Measurements from ENCODE around the gene SON. TPM values are rescaled to one million over a fixed set of nuclear protein-coding genes. Genes with fewer than 3 reads are reported as not detected.
"Not testable (repeated sequence)": the region's sequence is repeated elsewhere in the genome, so short reads cannot be mapped to it uniquely, and the experiment has no call there.

The SON gene
- polyA plus RNA-seq (2012; ENCODE audit: missing spikeins): 144 TPM

DNA sequence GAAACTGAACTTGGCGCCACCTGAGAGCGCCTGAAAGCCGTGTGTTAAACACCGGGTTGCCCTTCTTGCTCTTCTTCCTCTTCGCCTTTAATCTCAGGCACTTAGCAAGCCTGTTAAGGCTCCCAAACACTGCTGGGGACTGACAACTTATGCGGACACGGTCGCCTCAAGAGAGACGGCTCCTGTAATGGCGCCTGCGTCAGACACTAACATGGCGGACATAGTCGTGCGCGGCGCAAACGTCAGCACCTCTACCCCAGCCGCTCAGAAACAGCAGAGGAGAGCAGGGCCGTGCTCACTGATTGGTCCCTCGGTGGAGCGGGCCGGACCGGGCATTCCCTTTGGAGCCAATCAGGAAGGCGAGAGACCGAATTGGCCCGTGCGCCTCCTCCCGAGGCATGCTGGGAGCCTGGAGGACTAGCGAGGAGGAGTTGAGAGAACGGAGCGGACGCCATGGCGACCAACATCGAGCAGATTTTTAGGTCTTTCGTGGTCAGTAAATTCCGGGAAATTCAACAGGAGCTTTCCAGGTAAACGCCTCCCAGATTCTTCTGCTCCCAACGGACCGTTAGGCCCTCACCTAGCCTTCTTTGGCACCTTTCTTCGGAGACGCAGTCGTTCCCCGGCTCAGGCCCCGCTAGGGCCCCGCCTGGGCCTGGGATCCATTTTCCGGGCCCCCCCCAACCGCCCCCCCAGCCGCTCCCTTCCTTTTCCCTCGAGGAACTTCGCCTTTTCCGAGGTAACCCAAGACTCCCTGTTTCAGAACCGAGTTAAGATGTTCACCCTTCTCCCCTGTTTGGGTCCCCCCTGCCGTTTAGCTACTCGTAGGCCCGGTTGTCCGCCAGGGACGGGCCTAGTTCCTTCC lies at the start of gene SON:
SON (plus strand) TSS at position 399 of the 865 bp plus-strand sequence; CDS start at position 454, 55 bp downstream.
- FAIRE-seq (no peak), DNase-seq (ENCODE audit: insufficient read length) (peak; percentile 85)

GRCh38 chr21:33493756-33494155 lies 49.1 kb upstream of the SON start:
- FAIRE-seq (no peak), DNase-seq (ENCODE audit: insufficient read length) (no peak)
- TF ChIP-seq POLR2AphosphoS5 (IDR thresholded peaks at IDR 0.05; ENCODE audit: low read depth, low read length): no peak
- no peak for TF ChIP-seq POLR2A (IDR thresholded peaks at IDR 0.05; ENCODE audit: low read depth, low read length)
- TF ChIP-seq TAF1 (IDR thresholded peaks at IDR 0.05; ENCODE audit: borderline replicate concordance, low read depth, low read length): no peak

More for the DNA sequence above, at the start of gene SON:
- TF ChIP-seq POLR2A (IDR thresholded peaks at IDR 0.05; ENCODE audit: low read depth, low read length): peak; percentile 91
- peak; percentile 69 for TF ChIP-seq TAF1 (IDR thresholded peaks at IDR 0.05; ENCODE audit: borderline replicate concordance, low read depth, low read length)
- TF ChIP-seq POLR2AphosphoS5 (IDR thresholded peaks at IDR 0.05; ENCODE audit: low read depth, low read length): peak; percentile 95

GRCh38 chr21:33495743-33496142 lies 47.1 kb upstream of the SON start:
- TF ChIP-seq TAF1 (IDR thresholded peaks at IDR 0.05; ENCODE audit: borderline replicate concordance, low read depth, low read length) (no peak), POLR2A (IDR thresholded peaks at IDR 0.05; ENCODE audit: low read depth, low read length) (no peak), POLR2AphosphoS5 (IDR thresholded peaks at IDR 0.05; ENCODE audit: low read depth, low read length) (no peak)
- DNase-seq (ENCODE audit: insufficient read length) (no peak), FAIRE-seq (no peak)

DNA sequence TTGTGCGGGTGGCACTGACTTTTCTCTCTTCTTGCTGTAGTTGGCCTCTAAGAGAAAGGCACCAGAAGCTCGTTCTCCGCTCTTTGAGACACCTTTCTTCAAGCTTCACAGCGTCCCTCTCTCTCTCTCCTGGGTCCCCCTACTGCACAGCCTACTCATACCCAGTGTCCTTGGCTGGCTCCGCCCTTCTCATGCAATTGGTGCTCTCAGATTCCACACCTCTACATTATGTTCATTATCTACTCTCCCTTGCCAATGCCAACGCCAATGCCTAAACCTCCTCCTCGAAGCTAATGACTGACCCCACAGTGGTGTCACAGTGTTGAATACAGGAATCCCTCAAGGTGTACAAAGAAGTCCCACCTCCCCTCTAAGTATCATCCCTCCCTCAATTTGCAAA lies 46.5 kb upstream of the SON start:
- DNase-seq (ENCODE audit: insufficient read length) (no peak), FAIRE-seq (no peak)
- TF ChIP-seq TAF1 (IDR thresholded peaks at IDR 0.05; ENCODE audit: borderline replicate concordance, low read depth, low read length) (no peak), POLR2A (IDR thresholded peaks at IDR 0.05; ENCODE audit: low read depth, low read length) (no peak), POLR2AphosphoS5 (IDR thresholded peaks at IDR 0.05; ENCODE audit: low read depth, low read length) (no peak)

- TF ChIP-seq TAF1 (IDR thresholded peaks at IDR 0.05; ENCODE audit: borderline replicate concordance, low read depth, low read length) (no peak), POLR2AphosphoS5 (IDR thresholded peaks at IDR 0.05; ENCODE audit: low read depth, low read length) (no peak), POLR2A (IDR thresholded peaks at IDR 0.05; ENCODE audit: low read depth, low read length) (no peak)
- FAIRE-seq: no peak
- no peak for DNase-seq (ENCODE audit: insufficient read length)
These were observed 37.0 kb upstream of the SON start for GRCh38 chr21:33505833-33506232.

DNA sequence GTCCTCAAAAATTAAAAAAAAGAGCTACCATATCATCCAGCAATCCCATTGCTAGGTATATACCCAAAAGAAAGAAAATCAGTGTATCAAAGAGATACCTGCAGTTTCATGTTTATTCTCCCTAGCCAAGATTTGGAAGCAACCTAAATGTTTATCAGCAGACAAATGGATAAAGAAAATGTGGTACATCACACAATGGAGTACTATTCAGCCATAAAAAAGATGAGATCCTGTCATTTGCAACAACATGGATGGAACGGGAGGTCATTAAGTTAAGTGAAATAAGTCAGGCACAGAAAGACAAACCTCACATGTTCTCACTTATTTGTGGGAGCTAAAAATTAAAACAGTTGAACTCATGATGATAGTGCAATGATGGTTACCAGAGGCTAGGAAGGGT lies 35.8 kb upstream of the SON start:
- DNase-seq (ENCODE audit: insufficient read length): not testable (repeated sequence)
- peak; percentile 56 for FAIRE-seq

DNA sequence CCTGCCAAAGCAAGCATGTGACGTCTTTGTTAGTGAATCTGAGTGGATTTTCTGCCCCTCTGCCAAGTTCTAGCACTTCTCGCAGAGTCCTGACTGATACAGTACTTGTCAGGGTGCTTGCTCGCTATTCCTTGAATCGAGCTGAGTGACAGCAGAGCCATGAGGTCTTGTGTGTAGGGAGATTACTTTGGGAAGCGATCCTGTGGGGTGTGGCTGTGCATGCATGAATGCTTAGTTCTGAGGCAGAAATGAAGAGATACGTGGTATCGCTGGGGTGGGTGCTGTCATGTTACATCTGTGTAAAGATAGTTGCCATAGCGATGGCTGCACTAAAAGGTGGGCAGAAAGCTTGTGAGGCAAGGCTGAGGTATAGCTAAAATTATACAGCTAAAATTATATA lies 32.0 kb upstream of the SON start:
- FAIRE-seq (no peak), DNase-seq (ENCODE audit: insufficient read length) (no peak)
- TF ChIP-seq POLR2AphosphoS5 (IDR thresholded peaks at IDR 0.05; ENCODE audit: low read depth, low read length) (no peak), POLR2A (IDR thresholded peaks at IDR 0.05; ENCODE audit: low read depth, low read length) (no peak), TAF1 (IDR thresholded peaks at IDR 0.05; ENCODE audit: borderline replicate concordance, low read depth, low read length) (no peak)

DNA sequence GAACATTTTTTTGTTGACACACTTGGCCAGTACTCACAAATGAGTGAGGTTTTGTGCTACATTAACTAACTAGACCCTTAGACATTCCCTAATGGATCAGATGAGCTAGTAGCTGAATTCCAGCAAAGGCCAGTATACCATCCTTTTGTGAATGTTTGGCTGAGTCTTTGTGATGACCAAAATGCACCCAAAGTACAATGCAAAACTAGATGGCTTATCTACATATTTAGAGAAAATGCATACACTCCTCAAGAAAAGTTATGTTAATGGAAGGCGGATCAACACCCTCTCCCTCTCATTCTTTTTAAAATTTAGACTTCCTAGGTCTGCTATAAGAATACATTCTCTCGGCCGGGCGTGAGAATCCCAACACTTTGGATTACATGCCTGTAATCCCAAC lies 31.2 kb upstream of the SON start:
- TF ChIP-seq POLR2AphosphoS5 (IDR thresholded peaks at IDR 0.05; ENCODE audit: low read depth, low read length): no peak
- no peak for TF ChIP-seq TAF1 (IDR thresholded peaks at IDR 0.05; ENCODE audit: borderline replicate concordance, low read depth, low read length)
- TF ChIP-seq POLR2A (IDR thresholded peaks at IDR 0.05; ENCODE audit: low read depth, low read length): no peak
- FAIRE-seq (no peak), DNase-seq (ENCODE audit: insufficient read length) (no peak)

DNA sequence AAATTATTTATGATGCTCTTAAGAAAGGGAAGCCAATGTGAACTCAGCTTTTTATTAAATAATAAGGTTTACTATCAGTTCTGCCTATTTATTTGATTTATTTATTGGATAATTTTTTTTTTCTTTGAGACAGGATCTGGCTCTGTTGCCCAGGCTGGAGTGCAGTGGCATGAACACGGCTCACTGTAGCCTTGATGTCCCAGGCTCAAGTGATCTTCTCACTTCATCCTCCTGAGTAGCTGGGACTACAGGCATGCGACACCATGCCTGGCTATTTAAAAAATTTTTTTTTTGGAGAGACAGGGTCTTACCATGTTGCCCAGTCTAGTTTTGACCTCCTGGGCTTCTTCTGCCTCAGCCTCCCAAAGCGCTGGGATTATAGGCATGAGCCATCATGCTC lies 30.4 kb upstream of the SON start:
- no peak for FAIRE-seq
- TF ChIP-seq POLR2AphosphoS5 (IDR thresholded peaks at IDR 0.05; ENCODE audit: low read depth, low read length) (no peak), TAF1 (IDR thresholded peaks at IDR 0.05; ENCODE audit: borderline replicate concordance, low read depth, low read length) (no peak), POLR2A (IDR thresholded peaks at IDR 0.05; ENCODE audit: low read depth, low read length) (no peak)

GRCh38 chr21:33514229-33514628 lies 28.6 kb upstream of the SON start:
- no peak for FAIRE-seq
- TF ChIP-seq POLR2A (IDR thresholded peaks at IDR 0.05; ENCODE audit: low read depth, low read length): no peak
- TF ChIP-seq TAF1 (IDR thresholded peaks at IDR 0.05; ENCODE audit: borderline replicate concordance, low read depth, low read length): no peak
- no peak for TF ChIP-seq POLR2AphosphoS5 (IDR thresholded peaks at IDR 0.05; ENCODE audit: low read depth, low read length)
- no peak for DNase-seq (ENCODE audit: insufficient read length)

More for the DNA sequence above, 30.4 kb upstream of the SON start:
- DNase-seq (ENCODE audit: insufficient read length): no peak

DNA sequence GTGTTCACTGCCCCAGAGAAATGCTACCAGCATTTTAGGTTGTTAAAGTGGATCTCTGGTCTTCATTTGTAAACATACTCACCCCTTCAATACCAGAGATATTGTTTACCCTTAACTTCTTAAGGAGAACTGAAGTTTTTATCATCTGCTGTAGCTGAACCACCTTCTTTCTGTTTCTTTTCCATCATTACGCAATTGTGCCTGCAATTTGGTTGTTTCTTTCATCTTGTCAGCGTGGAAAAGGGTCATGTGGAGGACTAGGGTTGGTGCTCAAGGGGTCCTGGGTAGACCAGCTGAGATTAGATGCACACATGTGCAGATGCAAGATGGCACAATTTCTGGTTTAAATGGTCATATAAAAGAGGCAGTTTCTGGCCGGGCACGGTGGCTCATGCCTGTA lies 23.9 kb upstream of the SON start:
- TF ChIP-seq TAF1 (IDR thresholded peaks at IDR 0.05; ENCODE audit: borderline replicate concordance, low read depth, low read length) (no peak), POLR2AphosphoS5 (IDR thresholded peaks at IDR 0.05; ENCODE audit: low read depth, low read length) (no peak), POLR2A (IDR thresholded peaks at IDR 0.05; ENCODE audit: low read depth, low read length) (no peak)
- FAIRE-seq: no peak

DNA sequence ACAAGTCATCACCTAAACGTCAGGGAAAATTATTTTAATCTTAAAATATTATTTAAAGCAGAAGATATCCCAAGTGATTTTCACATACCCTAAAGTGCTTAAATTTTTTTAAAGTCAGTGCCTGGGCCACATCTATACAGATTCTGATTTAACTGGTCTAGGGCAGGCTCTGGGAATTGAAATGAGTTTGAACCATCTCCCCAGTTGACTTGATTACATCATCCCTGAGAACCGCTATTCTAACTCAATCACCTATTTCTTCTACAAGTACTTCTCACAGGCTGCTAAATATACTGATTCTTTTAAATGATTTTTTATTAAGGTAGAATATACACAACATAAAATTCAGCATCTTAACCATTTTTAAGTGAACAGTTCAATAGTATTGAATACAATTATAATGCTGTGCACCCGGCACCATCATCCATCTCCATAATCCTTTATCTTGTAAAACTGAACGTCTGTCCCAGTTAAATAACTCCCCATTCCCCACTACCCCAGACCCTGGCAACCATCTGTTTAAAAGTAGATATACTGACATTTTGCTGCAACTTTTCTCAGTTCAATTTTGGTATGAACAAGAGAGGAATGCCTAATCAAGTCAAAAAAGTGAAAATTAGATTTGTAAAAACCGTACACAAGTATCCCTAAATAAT lies 20.4 kb upstream of the SON start:
- FAIRE-seq: no peak

More for the DNA sequence above, 23.9 kb upstream of the SON start:
- DNase-seq (ENCODE audit: insufficient read length): no peak

More for the DNA sequence above, 20.4 kb upstream of the SON start:
- TF ChIP-seq POLR2AphosphoS5 (IDR thresholded peaks at IDR 0.05; ENCODE audit: low read depth, low read length) (no peak), POLR2A (IDR thresholded peaks at IDR 0.05; ENCODE audit: low read depth, low read length) (no peak), TAF1 (IDR thresholded peaks at IDR 0.05; ENCODE audit: borderline replicate concordance, low read depth, low read length) (no peak)
- DNase-seq (ENCODE audit: insufficient read length): no peak

All from GM12892 (cell line).